Suprapubic skin (tissue), 4 donors: ENCODE data around the gene SHC1.

ENCODE experiments used
- CTCF ChIP-seq, 2 donors: fragments of 200-600 bp in 1 of 2; fragments of 450-650 bp in 1 of 2; sonication (generic) in 1 of 2; IDR thresholded peaks; one replicate each; pipeline ENCODE4 v1.5.1; 2016 to 2019; ENCODE audit warnings: antibody characterized with exemption in 2 of 2, mild to moderate bottlenecking in 1 of 2, moderate library complexity in 1 of 2
- EP300 ChIP-seq: sonication (generic); formaldehyde crosslinking; IDR thresholded peaks from one replicate; pipeline ENCODE4 v1.6.1; 2017; ENCODE audit warnings: antibody characterized with exemption
- POLR2A ChIP-seq, 2 donors: fragments of 450-650 bp; IDR thresholded peaks; one replicate each; pipeline ENCODE4 v1.6.1; 2017; ENCODE audit warnings: antibody characterized with exemption in 2 of 2, mild to moderate bottlenecking in 2 of 2, moderate library complexity in 2 of 2
- POLR2AphosphoS5 ChIP-seq, 3 donors: sonication (generic); formaldehyde crosslinking; IDR thresholded peaks; one replicate each; pipeline ENCODE4 v1.6.1; 2017; ENCODE audit warnings: antibody characterized with exemption in 3 of 3

GRCh38 chr1:154975409-154976059 is 5.0 kb upstream of the SHC1 start:
- no peak for TF ChIP-seq POLR2A (IDR thresholded peaks at IDR 0.05)
- TF ChIP-seq CTCF (IDR thresholded peaks at IDR 0.05) = no peak
- TF ChIP-seq POLR2AphosphoS5 (IDR thresholded peaks at IDR 0.05) = no peak
- no peak for TF ChIP-seq EP300
